Spinal cord (tissue), 10 donors: ENCODE results near the gene PNMA6A. TPM values are rescaled to one million over a fixed set of nuclear protein-coding genes. Genes with fewer than 3 reads are reported as not detected.
"Not testable (repeated sequence)": the region's sequence is repeated elsewhere in the genome, so short reads cannot be mapped to it uniquely, and the experiment has no call there.

Experiments
- DNase-seq, 6 donors: peaks; one replicate each; pipeline versions ENCODE4 v3.0.0 to v3.0.0-alpha.2; 2013 to 2015; ENCODE audit warnings: low spot score in 6 of 6, low read depth in 4 of 6
- H3K27ac ChIP-seq: one replicate; pipeline ENCODE4 v1.5.1; 2013; ENCODE audit warnings: low read depth, low read length, control low read depth
- H3K27me3 ChIP-seq: one replicate; pipeline ENCODE4 v1.6.1; 2013; ENCODE audit warnings: low read length; ENCODE audit not compliant: control insufficient read depth, insufficient read depth
- H3K36me3 ChIP-seq: one replicate; pipeline ENCODE4 v1.6.1; 2013; ENCODE audit warnings: low read length; ENCODE audit not compliant: control insufficient read depth, insufficient read depth
- H3K4me1 ChIP-seq: one replicate; pipeline ENCODE4 v1.6.1; 2013; ENCODE audit warnings: low read length; ENCODE audit not compliant: control insufficient read depth, insufficient read depth
- H3K4me3 ChIP-seq: one replicate; pipeline ENCODE4 v1.5.1; 2013; ENCODE audit warnings: low read depth, low read length, control low read depth
- H3K9me3 ChIP-seq: one replicate; pipeline ENCODE4 v1.6.1; 2013; ENCODE audit warnings: low read length; ENCODE audit not compliant: control insufficient read depth, insufficient read depth
- WGBS: methylation state at CpG from one replicate; pipeline ENCODE4 v1.1.5; 2013; ENCODE audit warnings: missing lambda C conversion rate; ENCODE audit not compliant: insufficient coverage; 5-methylcytosine and 5-hydroxymethylcytosine counted together
- polyA plus RNA-seq, 2 donors: library from polyadenylated mRNA; unstranded; fragments of 120-200 nt; gene quantifications; one replicate each; pipeline ENCODE4 v1.2.1, GENCODE V29; 2013; ENCODE audit not compliant: insufficient read length in 2 of 2
- small RNA-seq: library from RNA; depleted of rRNA; stranded (forward); fragments of <200 nt; gene quantifications from one replicate; pipeline ENCODE3, GENCODE V24; 2014; ENCODE audit warnings: low replicate concordance
- total RNA-seq, 2 donors: library from RNA; depleted of rRNA in 1 of 2; stranded (reverse); fragments of 120-200 nt in 1 of 2; fragments of >200 nt in 1 of 2; gene quantifications; one replicate each; pipeline versions ENCODE4 v1.2.3 to v1.2.4, GENCODE V29; 2013 to 2014
- donor health status: healthy.

PNMA6A gene
- total and polyA plus RNA-seq, 4 donors = 16.3 to 47.1 (median 31.2) TPM

GRCh38 chrX:153110735-153111134 is 38.5 kb downstream of the PNMA6A start:
- WGBS = no CpG with 5 or more reads among the region's 2 CpGs
- H3K4me1 ChIP-seq, H3K36me3 ChIP-seq, DNase-seq, H3K4me3 ChIP-seq, H3K27me3 ChIP-seq, H3K9me3 ChIP-seq, H3K27ac ChIP-seq: not testable (repeated sequence)

- H3K36me3 ChIP-seq, H3K9me3 ChIP-seq, H3K4me1 ChIP-seq, DNase-seq, H3K27me3 ChIP-seq, H3K27ac ChIP-seq, H3K4me3 ChIP-seq: not testable (repeated sequence)
- WGBS = no CpG with 5 or more reads among the region's 9 CpGs
Observed at GRCh38 chrX:153113851-153114250, 41.6 kb downstream of the PNMA6A start.

GRCh38 chrX:153117754-153118153 is 45.5 kb downstream of the PNMA6A start:
- H3K36me3 ChIP-seq, H3K27me3 ChIP-seq, H3K9me3 ChIP-seq, H3K27ac ChIP-seq, H3K4me3 ChIP-seq, H3K4me1 ChIP-seq, DNase-seq: not testable (repeated sequence)
- WGBS = no CpG with 5 or more reads among the region's 3 CpGs

GRCh38 chrX:153120230-153120629 is 48.0 kb downstream of the PNMA6A start:
- H3K36me3 ChIP-seq, H3K27me3 ChIP-seq, H3K27ac ChIP-seq, DNase-seq, H3K4me3 ChIP-seq, H3K4me1 ChIP-seq, H3K9me3 ChIP-seq: not testable (repeated sequence)
- WGBS = no CpG with 5 or more reads among the region's 8 CpGs

GRCh38 chrX:153123468-153123867 is 51.2 kb downstream of the PNMA6A start:
- not testable (repeated sequence) for H3K4me1 ChIP-seq, H3K4me3 ChIP-seq, H3K27me3 ChIP-seq, H3K9me3 ChIP-seq, H3K27ac ChIP-seq, H3K36me3 ChIP-seq, DNase-seq
- no CpG with 5 or more reads among the region's 14 CpGs for WGBS

Small RNA genes lying within 50 kb of the gene (small RNA-seq; reads per million reads assigned to genes)
- gene AC243428.1 = not detected

Other genes with a start within 250 kb of the PNMA6A start
- gene CETN2, start 241.7 kb upstream of the PNMA6A start, total RNA-seq = 100 to 1,000 TPM in 1 of 2 donors, 10 to 100 TPM in 1; 34.1 to 129 TPM
- 10 to 100 TPM; 77.5 to 99.1 TPM for gene CETN2, start 241.7 kb upstream of the PNMA6A start, polyA plus RNA-seq
- 10 to 100 TPM; 18.0 to 19.1 TPM for gene NSDHL, start 241.4 kb upstream of the PNMA6A start, total RNA-seq
- gene NSDHL, start 241.4 kb upstream of the PNMA6A start, polyA plus RNA-seq = 10 to 100 TPM; 38.4 to 49.5 TPM
- gene ZNF185, start 174.4 kb upstream of the PNMA6A start, total RNA-seq = 1 to 10 TPM; 3.7 to 8.9 TPM
- gene ZNF185, start 174.4 kb upstream of the PNMA6A start, polyA plus RNA-seq = 1 to 10 TPM; 6.4 to 8.5 TPM
- gene PNMA5, start 78.3 kb upstream of the PNMA6A start, total RNA-seq = 1 to 10 TPM; 1.5 to 3.3 TPM
- gene PNMA5, start 78.3 kb upstream of the PNMA6A start, polyA plus RNA-seq = 1 to 10 TPM; 4.9 to 6.6 TPM
- 10 to 100 TPM; 15.8 to 24.8 TPM for gene PNMA3, start 16.0 kb upstream of the PNMA6A start, total RNA-seq
- gene PNMA3, start 16.0 kb upstream of the PNMA6A start, polyA plus RNA-seq = 10 to 100 TPM; 50.6 to 63.7 TPM
- not detected for gene MAGEA1, start 106.8 kb downstream of the PNMA6A start, total RNA-seq
- gene MAGEA1, start 106.8 kb downstream of the PNMA6A start, polyA plus RNA-seq = not detected
- 1 to 10 TPM; 1.4 to 3.7 TPM for gene PNMA6F, start 249.3 kb downstream of the PNMA6A start, total RNA-seq
- 1 to 10 TPM; 7.4 to 8.9 TPM for gene PNMA6F, start 249.3 kb downstream of the PNMA6A start, polyA plus RNA-seq